Fibroblast of lung (primary cell): Measurements from ENCODE around the gene PIK3C2B. TPM values are rescaled to one million over a fixed set of nuclear protein-coding genes. Genes with fewer than 3 reads are reported as not detected.

Experiments
- DNase-seq, 2 donors: peaks; one replicate each; pipeline versions ENCODE4 v3.0.0 to v3.0.0-alpha.2; 2010; ENCODE audit warnings: low read depth in 2 of 2
- H2AFZ ChIP-seq: 2 replicates; pipeline ENCODE4 v1.5.1; 2012; ENCODE audit warnings: low read length, control low read depth, inconsistent platforms
- H3K27ac ChIP-seq: 2 replicates; pipeline ENCODE4 v1.5.1; 2011; ENCODE audit warnings: low read length, control low read depth; ENCODE audit not compliant: insufficient read depth
- H3K27me3 ChIP-seq: 2 replicates; pipeline ENCODE4 v1.5.1; 2011; ENCODE audit warnings: mild to moderate bottlenecking, low read length; ENCODE audit not compliant: control insufficient read depth, insufficient read depth
- H3K36me3 ChIP-seq: 2 replicates; pipeline ENCODE4 v1.5.1; 2011; ENCODE audit warnings: low read length; ENCODE audit not compliant: control insufficient read depth, insufficient read depth
- H3K4me1 ChIP-seq: 2 replicates; pipeline ENCODE4 v1.5.1; 2011; ENCODE audit warnings: low read length; ENCODE audit not compliant: control insufficient read depth, insufficient read depth; ENCODE audit errors: extremely low read depth
- H3K4me2 ChIP-seq: 2 replicates; pipeline ENCODE4 v1.5.1; 2011; ENCODE audit warnings: low read length, control low read depth; ENCODE audit not compliant: insufficient read depth; ENCODE audit errors: extremely low read depth
- H3K4me3 ChIP-seq, 4 experiments: fragments of 200-600 bp in 1 of 4; sonication (generic) in 1 of 4; replicated peaks in 1 of 4; 2 replicates each; pipeline ENCODE4 v1.5.1; 2011 to 2016; ENCODE audit warnings: low read length in 4 of 4, low read depth in 3 of 4, mild to moderate bottlenecking in 3 of 4, control low read depth in 2 of 4, inconsistent platforms in 1 of 4, mixed read lengths in 1 of 4; ENCODE audit not compliant: insufficient read depth in 1 of 4; ENCODE audit errors: control extremely low read depth in 1 of 4
- H3K79me2 ChIP-seq: 2 replicates; pipeline ENCODE4 v1.5.1; 2012; ENCODE audit warnings: mild to moderate bottlenecking, low read length, inconsistent platforms; ENCODE audit not compliant: control insufficient read depth, insufficient read depth
- H3K9ac ChIP-seq: 2 replicates; pipeline ENCODE4 v1.5.1; 2011; ENCODE audit warnings: mild to moderate bottlenecking, low read length, control low read depth; ENCODE audit not compliant: insufficient read depth
- H3K9me3 ChIP-seq: 2 replicates; pipeline ENCODE4 v1.5.1; 2012; ENCODE audit warnings: low read depth, low read length; ENCODE audit not compliant: control insufficient read depth, insufficient read depth
- H4K20me1 ChIP-seq: 2 replicates; pipeline ENCODE4 v1.5.1; 2011; ENCODE audit warnings: low read length; ENCODE audit not compliant: control insufficient read depth, insufficient read depth; ENCODE audit errors: extremely low read depth
- EZH2 ChIP-seq: IDR thresholded peaks from 2 replicates; pipeline ENCODE4 v1.5.1; 2012; ENCODE audit warnings: low read length, control low read depth, mild to moderate bottlenecking; ENCODE audit errors: missing control alignments
- polyA plus RNA-seq, 2 donors: library from polyadenylated mRNA; depleted of rRNA in 1 of 2; stranded (reverse) in 1 of 2; unstranded in 1 of 2; fragments of >200 nt; gene quantifications; 2 replicates each; pipeline ENCODE4 v1.2.1, GENCODE V29; 2011 to 2012; ENCODE audit warnings: missing spikeins in 1 of 2
- total RNA-seq: library from RNA; depleted of rRNA; stranded (reverse); fragments of >200 nt; gene quantifications from 2 replicates; pipeline ENCODE4 v1.2.1, GENCODE V29; 2014
- TF ChIP-seq, protein P1 (sequence below), 2 donors: IDR thresholded peaks in 1 of 2; conservative IDR thresholded peaks in 1 of 2; 1 replicate in 1 of 2; 2 replicates in 1 of 2; pipeline ENCODE4 v1.5.1; 2011 to 2012; ENCODE audit warnings: low read length in 2 of 2, control low read depth in 1 of 2, inconsistent platforms in 1 of 2, low read depth in 1 of 2, mild to moderate bottlenecking in 1 of 2

PIK3C2B gene
- total and polyA plus RNA-seq, 2 donors (not counting 1 experiment from before 2014, with no cell fraction given): 2.4 to 2.5 TPM

DNA sequence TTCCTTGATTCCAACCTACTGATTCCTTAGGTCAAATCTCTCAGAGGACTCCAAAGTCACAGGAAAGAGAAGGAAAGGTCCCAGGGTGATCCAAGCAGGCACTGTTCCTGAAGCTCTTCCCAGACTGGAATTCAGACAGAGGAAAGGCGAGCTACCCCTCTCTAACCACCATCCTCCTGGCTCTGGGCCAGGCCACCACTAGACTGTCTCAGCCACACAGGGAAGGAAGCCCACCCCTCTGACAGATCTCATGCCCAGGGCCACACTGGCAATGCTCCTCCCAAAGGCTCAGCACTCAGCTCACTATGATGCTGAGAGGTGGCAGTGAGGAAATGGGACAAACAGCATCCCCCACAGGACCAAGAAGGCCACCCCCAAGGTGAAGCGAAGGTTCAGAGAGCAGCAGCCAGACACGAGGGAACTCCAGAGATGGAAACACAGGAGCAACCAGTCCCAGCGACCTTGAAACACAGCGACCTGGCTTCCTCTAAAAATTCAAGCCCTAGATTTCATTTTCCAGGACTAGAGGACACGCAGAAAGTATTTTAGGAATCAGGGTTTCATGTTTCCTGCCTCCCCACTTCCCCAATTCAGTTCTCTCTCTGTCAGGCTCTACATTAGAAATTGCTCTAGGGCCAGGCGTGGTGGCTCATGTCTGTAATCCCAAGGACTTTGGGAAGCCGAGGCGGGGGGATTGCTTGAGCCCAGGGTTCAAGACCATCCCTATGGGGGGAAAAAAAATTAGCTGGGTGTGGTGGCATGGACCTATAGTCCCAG is 18.8 kb downstream of the PIK3C2B start:
- Histone ChIP-seq H3K4me3 (no peak overlapping the region), H3K9ac (no peak overlapping the region), H2AFZ (no peak overlapping the region), H4K20me1 (no peaks in the 10 kb centered on the region), H3K79me2 (no peaks in the 10 kb centered on the region), H3K9me3 (no peaks in the 10 kb centered on the region), H3K27me3 (peaks cover 20% of the 10 kb centered on the region), H3K4me2 (no peak overlapping the region), H3K27ac (no peak overlapping the region), H3K4me1 (no peaks in the 10 kb centered on the region), H3K36me3 (no peaks in the 10 kb centered on the region)
- no peak for DNase-seq
- no peak for TF ChIP-seq EZH2
- TF ChIP-seq, protein P1, sequence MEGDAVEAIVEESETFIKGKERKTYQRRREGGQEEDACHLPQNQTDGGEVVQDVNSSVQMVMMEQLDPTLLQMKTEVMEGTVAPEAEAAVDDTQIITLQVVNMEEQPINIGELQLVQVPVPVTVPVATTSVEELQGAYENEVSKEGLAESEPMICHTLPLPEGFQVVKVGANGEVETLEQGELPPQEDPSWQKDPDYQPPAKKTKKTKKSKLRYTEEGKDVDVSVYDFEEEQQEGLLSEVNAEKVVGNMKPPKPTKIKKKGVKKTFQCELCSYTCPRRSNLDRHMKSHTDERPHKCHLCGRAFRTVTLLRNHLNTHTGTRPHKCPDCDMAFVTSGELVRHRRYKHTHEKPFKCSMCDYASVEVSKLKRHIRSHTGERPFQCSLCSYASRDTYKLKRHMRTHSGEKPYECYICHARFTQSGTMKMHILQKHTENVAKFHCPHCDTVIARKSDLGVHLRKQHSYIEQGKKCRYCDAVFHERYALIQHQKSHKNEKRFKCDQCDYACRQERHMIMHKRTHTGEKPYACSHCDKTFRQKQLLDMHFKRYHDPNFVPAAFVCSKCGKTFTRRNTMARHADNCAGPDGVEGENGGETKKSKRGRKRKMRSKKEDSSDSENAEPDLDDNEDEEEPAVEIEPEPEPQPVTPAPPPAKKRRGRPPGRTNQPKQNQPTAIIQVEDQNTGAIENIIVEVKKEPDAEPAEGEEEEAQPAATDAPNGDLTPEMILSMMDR (conservative IDR thresholded peaks at IDR 0.05 in 1 of 2, IDR thresholded peaks at IDR 0.05 in 1 of 2; ENCODE audit: low read depth in 1 of 2, low read length in 2 of 2): no peak

DNA sequence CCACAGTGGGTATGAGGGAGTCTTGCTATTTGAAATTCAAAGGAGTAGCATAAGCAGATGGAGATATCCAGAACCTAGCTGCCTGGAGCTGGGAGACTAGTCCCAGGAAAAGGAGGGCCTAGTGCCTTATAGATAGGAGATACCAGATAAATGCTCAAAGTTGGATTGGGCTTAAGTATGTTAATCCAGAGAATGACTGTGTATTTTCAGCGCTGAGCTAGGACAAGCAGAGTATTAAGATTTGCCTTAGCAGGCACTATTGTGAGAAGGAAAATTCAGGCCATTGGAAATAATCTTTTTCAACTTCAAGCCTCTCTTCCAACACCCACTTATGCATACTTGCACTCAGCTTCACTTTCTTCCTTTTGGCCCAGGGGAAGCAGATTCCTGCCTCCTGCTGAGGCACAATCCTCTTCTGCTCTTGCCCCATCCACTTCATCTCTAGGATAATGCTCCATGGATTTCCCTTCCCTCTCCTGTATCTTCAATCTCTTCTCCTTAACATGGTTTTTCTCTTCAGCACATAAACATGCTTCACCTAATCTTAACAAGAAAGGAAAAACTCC is 21.1 kb downstream of the PIK3C2B start:
- no peak overlapping the region for H3K27ac ChIP-seq
- no peak overlapping the region for H3K4me3 ChIP-seq
- no peaks in the 10 kb centered on the region for H4K20me1 ChIP-seq
- peaks cover 13% of the 10 kb centered on the region for H3K27me3 ChIP-seq
- no peaks in the 10 kb centered on the region for H3K9me3 ChIP-seq
- no peak overlapping the region for H2AFZ ChIP-seq
- H3K9ac ChIP-seq: no peak overlapping the region
- TF ChIP-seq, protein P1 (conservative IDR thresholded peaks at IDR 0.05 in 1 of 2, IDR thresholded peaks at IDR 0.05 in 1 of 2; ENCODE audit: low read depth in 1 of 2, low read length in 2 of 2): no peak
- TF ChIP-seq EZH2: no peak
- no peaks in the 10 kb centered on the region for H3K79me2 ChIP-seq
- DNase-seq: no peak
- H3K4me1 ChIP-seq: no peaks in the 10 kb centered on the region
- no peak overlapping the region for H3K4me2 ChIP-seq
- H3K36me3 ChIP-seq: no peaks in the 10 kb centered on the region

DNA sequence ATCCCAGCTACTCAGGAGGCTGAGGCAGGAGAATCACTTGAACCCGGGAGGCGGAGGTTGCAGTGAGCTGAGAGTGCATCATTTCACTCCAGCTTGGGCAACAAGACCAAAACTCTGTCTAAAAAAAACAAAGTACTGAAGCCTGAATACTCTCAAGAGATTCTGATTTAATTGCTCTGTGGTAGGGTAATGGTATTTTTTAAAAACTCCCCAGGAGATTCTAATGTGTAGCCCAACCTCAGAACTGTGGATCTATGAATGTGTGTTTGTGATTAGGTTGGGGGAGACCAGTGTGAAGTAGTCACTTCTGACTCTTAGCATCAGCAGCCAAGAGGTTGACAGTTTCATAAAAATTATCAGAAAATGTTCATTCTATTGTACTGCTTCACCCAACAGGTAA is 21.9 kb downstream of the PIK3C2B start:
- H3K79me2 ChIP-seq: no peaks in the 10 kb centered on the region
- H3K36me3 ChIP-seq: no peaks in the 10 kb centered on the region
- H3K9ac ChIP-seq: no peak overlapping the region
- peaks cover 13% of the 10 kb centered on the region for H3K27me3 ChIP-seq
- no peak for DNase-seq
- H3K4me2 ChIP-seq: no peak overlapping the region
- no peaks in the 10 kb centered on the region for H3K9me3 ChIP-seq
- no peaks in the 10 kb centered on the region for H3K4me1 ChIP-seq
- TF ChIP-seq, protein P1 (conservative IDR thresholded peaks at IDR 0.05 in 1 of 2, IDR thresholded peaks at IDR 0.05 in 1 of 2; ENCODE audit: low read depth in 1 of 2, low read length in 2 of 2): no peak
- no peak for TF ChIP-seq EZH2
- no peaks in the 10 kb centered on the region for H4K20me1 ChIP-seq
- no peak overlapping the region for H2AFZ ChIP-seq
- no peak overlapping the region for H3K4me3 ChIP-seq
- no peak overlapping the region for H3K27ac ChIP-seq
